IMR-90 (cell line): Measurements from ENCODE around the gene KLF2. TPM values are rescaled to one million over a fixed set of nuclear protein-coding genes. Genes with fewer than 3 reads are reported as not detected.

Experiments used
- polyA plus RNA-seq, 3 experiments: library from polyadenylated mRNA; depleted of rRNA; stranded (reverse); fragments of >200 nt; gene quantifications; 2 replicates each; pipeline ENCODE4 v1.2.3, GENCODE V29; 2012; ENCODE audit warnings: low replicate concordance in 1 of 3
- total RNA-seq: library from RNA; depleted of rRNA; stranded (reverse); fragments of >200 nt; gene quantifications from 2 replicates; pipeline ENCODE4 v1.2.3, GENCODE V29; 2012; rRNA removed

The KLF2 gene
- total and polyA plus RNA-seq, 2 of the 4 experiments (the other 2 are of a cell fraction) = 1.1 to 34.4 TPM

Other genes starting within 250 kb of the KLF2 start
- gene TPM4, start 248.3 kb upstream of the KLF2 start, total RNA-seq = 1,075 and 1,562 TPM in 2 replicates
- gene TPM4, start 248.3 kb upstream of the KLF2 start, polyA plus RNA-seq (2012; rRNA removed) = 1,160 and 1,218 TPM in 2 replicates
- 135 and 158 TPM in 2 replicates for gene RAB8A, start 212.9 kb upstream of the KLF2 start, total RNA-seq
- 61.8 and 64.5 TPM in 2 replicates for gene RAB8A, start 212.9 kb upstream of the KLF2 start, polyA plus RNA-seq (2012; rRNA removed)
- not detected in 2 replicates for gene HSH2D, start 181.1 kb upstream of the KLF2 start, total RNA-seq
- not detected in 2 replicates for gene HSH2D, start 181.1 kb upstream of the KLF2 start, polyA plus RNA-seq (2012; rRNA removed)
- not detected in 2 replicates for gene CIB3, start 151.3 kb upstream of the KLF2 start, total RNA-seq
- gene CIB3, start 151.3 kb upstream of the KLF2 start, polyA plus RNA-seq (2012; rRNA removed) = not detected in 2 replicates
- gene FAM32A, start 139.4 kb upstream of the KLF2 start, total RNA-seq = 99.2 and 99.5 TPM in 2 replicates
- 127 and 130 TPM in 2 replicates for gene FAM32A, start 139.4 kb upstream of the KLF2 start, polyA plus RNA-seq (2012; rRNA removed)
- 85.1 and 85.8 TPM in 2 replicates for gene AP1M1, start 126.9 kb upstream of the KLF2 start, total RNA-seq
- gene AP1M1, start 126.9 kb upstream of the KLF2 start, polyA plus RNA-seq (2012; rRNA removed) = 97.4 and 99.1 TPM in 2 replicates
- 7.5 and 9.2 TPM in 2 replicates for gene EPS15L1, start 147.1 kb downstream of the KLF2 start, total RNA-seq
- gene EPS15L1, start 147.1 kb downstream of the KLF2 start, polyA plus RNA-seq (2012; rRNA removed) = 21.7 and 22.1 TPM in 2 replicates
- gene CALR3, start 171.3 kb downstream of the KLF2 start, total RNA-seq = not detected in 2 replicates
- not detected in 2 replicates for gene CALR3, start 171.3 kb downstream of the KLF2 start, polyA plus RNA-seq (2012; rRNA removed)
- gene C19orf44, start 171.6 kb downstream of the KLF2 start, total RNA-seq = 1.4 and 1.7 TPM in 2 replicates
- gene C19orf44, start 171.6 kb downstream of the KLF2 start, polyA plus RNA-seq (2012; rRNA removed) = 3.8 and 4.1 TPM in 2 replicates
- gene CHERP, start 217.6 kb downstream of the KLF2 start, total RNA-seq = 0.54 and 1.1 TPM in 2 replicates
- gene CHERP, start 217.6 kb downstream of the KLF2 start, polyA plus RNA-seq (2012; rRNA removed) = 13.5 and 15.6 TPM in 2 replicates
- gene SLC35E1, start 247.6 kb downstream of the KLF2 start, total RNA-seq = 22.6 and 25.8 TPM in 2 replicates
- 38.0 and 46.7 TPM in 2 replicates for gene SLC35E1, start 247.6 kb downstream of the KLF2 start, polyA plus RNA-seq (2012; rRNA removed)